Omental fat pad (tissue), 4 donors: ENCODE data around the gene C12orf76. TPM values are rescaled to one million over a fixed set of nuclear protein-coding genes. Genes with fewer than 3 reads are reported as not detected.
"Not testable (repeated sequence)": the region's sequence is repeated elsewhere in the genome, so short reads cannot be mapped to it uniquely, and the experiment has no call there.

Source experiments
- ATAC-seq: fragments of 150-250 bp; one replicate; pipeline ENCODE4 v1.9.1; 2016; ENCODE audit warnings: mild to moderate bottlenecking, moderate library complexity; ENCODE audit not compliant: low FRiP score
- DNase-seq: peaks from one replicate; pipeline ENCODE4 v3.0.0-alpha.2; 2019; ENCODE audit warnings: low spot score
- total RNA-seq, 4 donors: library from RNA; depleted of rRNA; stranded (reverse); fragments of >200 nt; gene quantifications; one replicate each; pipeline ENCODE4 v1.1.0, GENCODE V29; 2016
- TF ChIP-seq, protein P1 (sequence below), 3 donors: fragments of 450-650 bp; IDR thresholded peaks; one replicate each; pipeline ENCODE4 v1.5.1; 2016 to 2017; ENCODE audit warnings: antibody characterized with exemption in 3 of 3, mild to moderate bottlenecking in 3 of 3, moderate library complexity in 2 of 3

C12orf76 gene
- total RNA-seq, 4 donors from 2014 or later, result 7.4 to 17.0 (median 11.9) TPM

DNA sequence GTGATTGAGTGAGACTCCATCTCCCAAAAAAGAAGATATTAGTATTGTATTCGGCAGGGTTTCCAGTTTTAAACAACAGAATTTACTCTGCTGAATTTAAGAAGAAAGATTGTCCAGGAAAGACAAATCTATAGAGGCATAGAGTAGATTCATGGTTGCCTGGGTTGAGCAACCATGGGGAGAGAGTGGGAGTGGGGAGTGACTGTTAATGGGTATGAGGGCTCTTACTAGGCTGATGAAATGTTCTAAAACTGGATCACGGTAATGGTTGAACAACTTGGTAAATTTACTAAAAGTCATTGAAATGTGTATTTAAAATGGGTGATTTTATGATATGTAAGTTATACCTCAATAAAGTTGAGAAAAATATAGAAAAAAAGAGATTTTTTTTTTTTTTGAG is 13.9 kb upstream of the C12orf76 start:
- TF ChIP-seq, protein P1, sequence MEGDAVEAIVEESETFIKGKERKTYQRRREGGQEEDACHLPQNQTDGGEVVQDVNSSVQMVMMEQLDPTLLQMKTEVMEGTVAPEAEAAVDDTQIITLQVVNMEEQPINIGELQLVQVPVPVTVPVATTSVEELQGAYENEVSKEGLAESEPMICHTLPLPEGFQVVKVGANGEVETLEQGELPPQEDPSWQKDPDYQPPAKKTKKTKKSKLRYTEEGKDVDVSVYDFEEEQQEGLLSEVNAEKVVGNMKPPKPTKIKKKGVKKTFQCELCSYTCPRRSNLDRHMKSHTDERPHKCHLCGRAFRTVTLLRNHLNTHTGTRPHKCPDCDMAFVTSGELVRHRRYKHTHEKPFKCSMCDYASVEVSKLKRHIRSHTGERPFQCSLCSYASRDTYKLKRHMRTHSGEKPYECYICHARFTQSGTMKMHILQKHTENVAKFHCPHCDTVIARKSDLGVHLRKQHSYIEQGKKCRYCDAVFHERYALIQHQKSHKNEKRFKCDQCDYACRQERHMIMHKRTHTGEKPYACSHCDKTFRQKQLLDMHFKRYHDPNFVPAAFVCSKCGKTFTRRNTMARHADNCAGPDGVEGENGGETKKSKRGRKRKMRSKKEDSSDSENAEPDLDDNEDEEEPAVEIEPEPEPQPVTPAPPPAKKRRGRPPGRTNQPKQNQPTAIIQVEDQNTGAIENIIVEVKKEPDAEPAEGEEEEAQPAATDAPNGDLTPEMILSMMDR (IDR thresholded peaks at IDR 0.05), result no peak
- DNase-seq (no peak), ATAC-seq (no peak)

DNA sequence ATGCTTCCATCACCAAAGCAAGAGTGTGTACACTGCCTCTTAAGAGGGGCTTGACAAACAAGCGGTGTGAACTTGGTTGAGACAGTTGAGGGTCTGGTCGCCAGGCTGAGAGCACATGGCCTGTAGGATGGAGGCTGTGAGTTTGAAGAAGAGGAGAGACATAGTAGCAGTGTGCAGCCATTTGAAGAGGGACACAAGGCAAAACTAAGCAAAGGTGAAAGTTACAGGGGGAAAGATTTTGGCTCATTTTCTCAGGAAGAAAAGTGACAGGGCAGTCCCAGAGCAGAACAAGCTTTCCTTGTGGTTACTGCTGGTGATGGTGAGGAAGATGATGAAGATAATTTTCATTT is 11.3 kb upstream of the C12orf76 start:
- TF ChIP-seq, protein P1 (IDR thresholded peaks at IDR 0.05), result no peak
- DNase-seq (no peak), ATAC-seq (no peak)

DNA sequence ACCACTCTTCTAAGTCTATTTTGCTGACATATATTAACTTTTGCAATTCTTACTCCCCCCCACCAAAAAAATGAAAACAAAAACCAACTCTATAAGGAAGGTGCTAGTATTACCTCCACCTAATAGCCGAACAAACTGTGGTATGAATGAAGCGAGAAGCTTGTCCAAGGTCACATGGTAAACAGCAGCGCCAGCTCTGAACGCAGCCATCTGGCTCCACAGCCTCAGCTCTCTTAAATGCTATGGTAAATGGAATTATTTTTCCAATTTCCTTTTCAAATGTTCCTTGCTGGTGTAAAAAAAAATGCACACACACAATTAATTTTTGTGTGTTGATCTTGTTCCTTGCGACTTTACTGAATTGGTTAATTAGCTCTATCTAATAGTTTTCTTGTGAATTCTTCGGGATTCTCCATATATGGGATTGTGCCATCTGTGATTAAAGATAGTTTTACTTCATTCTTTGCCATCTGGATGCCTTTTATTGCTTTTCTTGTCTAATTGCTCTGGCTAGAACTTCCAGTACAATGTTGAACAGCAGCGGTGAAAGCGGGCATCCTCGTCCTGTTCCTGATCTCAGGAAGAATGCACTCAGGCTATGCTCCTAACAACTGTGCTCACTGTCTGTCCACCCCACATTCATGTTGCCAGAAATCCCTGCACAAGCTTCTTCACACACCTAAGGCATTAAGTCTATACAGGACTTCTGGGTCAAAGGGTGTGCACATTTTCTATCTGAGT is 10.7 kb upstream of the C12orf76 start:
- DNase-seq, result no peak
- no peak for ATAC-seq
- TF ChIP-seq, protein P1 (IDR thresholded peaks at IDR 0.05), result no peak

DNA sequence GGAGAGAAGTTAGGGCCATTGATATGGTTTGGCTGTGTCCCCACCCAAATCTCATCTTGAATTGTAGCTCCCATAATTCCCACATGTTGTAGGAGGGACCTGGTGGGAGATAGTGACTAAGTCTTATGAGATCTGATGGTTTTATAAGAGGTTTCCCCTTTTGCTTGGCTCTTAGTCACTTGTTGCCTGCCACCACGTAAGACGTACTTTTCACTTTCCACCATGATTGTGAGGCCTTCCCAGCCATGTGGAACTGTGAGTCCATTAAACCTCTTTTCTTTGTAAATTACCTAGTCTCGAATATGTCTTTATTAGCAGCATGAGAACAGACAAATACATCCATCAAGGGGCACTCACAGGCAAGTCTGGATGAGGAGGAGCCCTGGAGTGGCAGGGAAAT is 8.3 kb upstream of the C12orf76 start:
- DNase-seq, ATAC-seq: not testable (repeated sequence)

DNA sequence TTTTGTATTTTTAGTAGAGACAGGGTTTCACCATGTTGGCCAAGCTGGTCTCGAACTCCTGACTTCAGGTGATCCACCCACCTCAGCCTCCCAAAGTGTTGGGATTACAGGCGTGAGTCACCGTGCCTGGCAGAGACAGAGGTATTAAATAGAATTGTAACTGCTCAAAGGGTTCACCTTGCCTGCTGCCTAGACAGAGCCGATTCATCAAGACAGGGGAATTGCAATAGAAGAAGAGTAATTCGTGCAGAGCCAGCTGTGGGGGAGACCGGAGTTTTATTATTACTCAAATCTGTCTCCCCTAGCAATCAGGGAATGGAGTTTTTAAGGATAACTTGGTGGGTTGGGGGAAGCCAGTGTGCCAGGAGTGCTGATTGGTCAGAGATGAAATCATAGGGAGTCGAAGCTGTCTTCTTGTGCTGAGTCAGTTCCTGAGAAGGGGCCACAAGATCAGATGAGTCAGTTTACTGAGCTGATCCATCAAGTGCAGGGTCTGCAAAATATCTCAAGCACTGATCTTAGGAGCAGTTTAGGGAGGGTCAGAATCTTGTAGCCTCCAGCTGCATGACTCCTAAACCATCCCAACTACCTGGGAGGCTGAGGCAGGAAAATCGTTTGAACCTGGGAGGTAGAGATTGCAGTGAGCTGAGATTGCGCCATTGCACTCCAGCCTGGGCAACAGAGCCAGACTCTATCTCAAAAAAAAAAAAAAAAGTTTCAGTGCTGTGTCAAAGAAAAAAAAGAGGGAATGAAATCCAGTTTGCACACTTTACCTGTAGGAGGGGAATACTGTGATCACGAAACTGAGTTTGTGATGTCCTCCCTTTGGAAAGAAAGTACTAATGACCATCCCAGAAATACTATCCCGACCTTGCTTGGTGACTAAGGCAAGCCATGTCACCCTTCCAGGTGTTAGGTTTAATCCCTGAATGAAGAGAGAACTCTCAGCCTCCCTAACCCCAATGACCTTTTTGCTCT is 7.3 kb upstream of the C12orf76 start:
- peak; percentile 78 for ATAC-seq

DNA sequence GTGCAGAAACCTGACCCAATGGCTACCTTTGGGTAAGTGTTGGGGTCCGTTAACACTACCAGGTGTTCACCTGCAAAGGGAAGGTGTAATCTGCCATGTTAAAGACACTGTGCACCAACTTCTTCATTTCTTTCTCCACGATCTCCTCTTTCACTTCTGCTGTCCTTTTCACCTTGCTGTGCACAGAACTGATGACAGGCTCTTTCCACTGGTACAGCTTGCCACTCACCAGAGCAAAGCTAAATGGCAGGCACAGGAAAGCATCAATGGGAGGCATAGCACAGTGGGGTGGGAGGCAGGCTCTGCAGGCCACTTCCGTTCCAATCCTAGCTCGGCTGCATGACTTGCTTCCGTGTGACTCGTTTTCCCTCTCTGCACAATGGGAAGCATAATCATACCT is 2.6 kb upstream of the C12orf76 start:
- TF ChIP-seq, protein P1 (IDR thresholded peaks at IDR 0.05), result no peak
- no peak for ATAC-seq
- no peak for DNase-seq

More for the DNA sequence above, 7.3 kb upstream of the C12orf76 start:
- DNase-seq, result not testable (repeated sequence)

DNA sequence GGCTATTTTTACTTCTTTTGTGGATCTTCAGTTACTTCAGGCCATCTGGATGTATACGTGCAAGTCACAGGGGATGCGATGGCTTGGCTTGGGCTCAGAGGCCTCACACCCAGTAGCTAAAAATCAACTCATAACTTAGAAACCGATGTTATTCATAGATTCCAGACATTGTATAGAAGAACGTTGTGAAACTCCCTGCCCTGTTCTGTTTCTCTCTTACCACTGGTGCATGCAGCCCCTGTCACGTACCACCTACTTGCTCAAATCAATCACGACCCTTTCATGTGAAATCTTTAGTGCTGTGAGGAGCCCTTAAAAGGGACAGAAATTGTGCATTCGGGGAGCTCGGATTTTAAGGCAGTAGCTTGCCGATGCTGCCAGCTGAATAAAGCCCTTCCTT is 1.3 kb upstream of the C12orf76 start:
- ATAC-seq, DNase-seq: not testable (repeated sequence)

DNA sequence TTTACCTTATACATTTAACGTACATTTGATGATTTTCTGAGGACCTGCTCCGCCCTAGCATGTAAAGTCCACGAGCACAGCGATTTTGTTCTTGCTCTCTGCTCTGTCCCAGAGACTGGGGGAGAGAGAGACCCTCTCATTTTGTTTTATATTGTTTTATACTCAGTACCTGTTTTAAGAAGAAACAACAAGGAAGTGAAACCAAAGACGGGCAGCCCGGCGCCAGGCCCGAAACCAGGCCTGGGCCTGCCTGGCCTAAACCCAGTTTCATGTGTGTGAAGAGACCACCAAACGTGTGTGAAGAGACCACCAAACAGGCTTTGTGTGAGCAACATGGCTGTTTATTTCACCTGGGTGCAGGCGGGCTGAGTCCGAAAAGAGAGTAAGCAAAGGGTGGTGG is 712 bp upstream of the C12orf76 start:
- not testable (repeated sequence) for DNase-seq, ATAC-seq

DNA sequence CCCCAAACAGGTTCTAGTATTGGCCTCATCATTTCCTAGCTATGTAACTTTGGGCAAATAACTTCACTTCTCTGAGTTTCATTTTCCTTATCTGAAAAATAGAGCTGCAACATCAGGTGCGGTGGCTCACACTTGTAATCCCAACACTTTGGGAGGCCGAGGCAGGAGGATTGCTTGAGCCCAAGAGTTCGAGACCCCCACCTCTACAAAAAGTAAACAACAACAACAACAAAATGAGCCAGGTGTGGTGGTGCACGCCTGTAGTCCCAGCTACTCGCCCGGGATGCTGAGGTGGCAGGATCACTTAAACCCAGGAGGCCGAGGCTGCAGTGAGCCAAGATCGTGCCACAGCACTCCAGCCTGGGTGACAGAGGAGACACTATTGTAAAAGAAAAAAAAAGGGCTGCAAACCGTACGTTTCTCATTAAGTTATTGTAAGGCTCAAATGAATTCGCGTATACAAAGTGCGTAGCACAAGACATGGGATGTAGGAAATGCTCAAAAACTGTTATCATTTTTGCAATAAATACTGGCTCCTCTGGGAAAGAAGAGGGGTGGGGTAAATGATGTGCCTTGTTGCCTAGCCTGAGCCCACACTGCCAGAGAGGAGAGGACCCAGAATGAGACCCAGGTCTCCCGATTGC is 903 bp downstream of the C12orf76 start:
- TF ChIP-seq, protein P1 (IDR thresholded peaks at IDR 0.05), result no peak
- no peak for ATAC-seq

More for the DNA sequence above, 903 bp downstream of the C12orf76 start:
- DNase-seq, result no peak
